GM23338 (cell line): ENCODE data around the gene PDZD8. TPM values are rescaled to one million over a fixed set of nuclear protein-coding genes. Genes with fewer than 3 reads are reported as not detected.

Source experiments
- ATAC-seq: fragments of 200-7000 bp; cut with Tn5 transposase; 3 replicates; pipeline ENCODE4 v1.9.1; 2020
- DNase-seq: peaks from one replicate; pipeline ENCODE4 v3.0.0-alpha.2; 2015; ENCODE audit warnings: low spot score
- H2AFZ ChIP-seq: fragments of 200-600 bp; sonication (generic); 2 replicates; pipeline ENCODE4 v1.8.0; 2016; ENCODE audit warnings: antibody characterized with exemption, mild to moderate bottlenecking, moderate library complexity
- H3F3A ChIP-seq: fragments of 200-600 bp; sonication (generic); replicated peaks from 2 replicates; pipeline ENCODE4 v1.8.0; 2017; ENCODE audit warnings: antibody characterized with exemption, mixed run types, low read depth
- H3K27ac ChIP-seq: fragments of 200-600 bp; sonication (generic); 2 replicates; pipeline ENCODE4 v1.6.1; 2016; ENCODE audit warnings: low read depth
- H3K27me3 ChIP-seq: fragments of 200-600 bp; sonication (generic); 2 replicates; pipeline ENCODE4 v1.8.0; 2016; ENCODE audit warnings: mild to moderate bottlenecking, mixed run types, moderate library complexity; ENCODE audit not compliant: insufficient read depth
- H3K36me3 ChIP-seq: fragments of 200-600 bp; sonication (generic); 2 replicates; pipeline ENCODE4 v1.8.0; 2016; ENCODE audit warnings: mild to moderate bottlenecking; ENCODE audit not compliant: insufficient read depth
- H3K4me1 ChIP-seq: fragments of 200-600 bp; sonication (generic); 2 replicates; pipeline ENCODE4 v1.8.0; 2016; ENCODE audit warnings: mild to moderate bottlenecking, moderate library complexity; ENCODE audit not compliant: insufficient read depth
- H3K4me2 ChIP-seq: fragments of 200-600 bp; sonication (generic); 2 replicates; pipeline ENCODE4 v1.7.1; 2017; ENCODE audit warnings: mixed run types
- H3K4me3 ChIP-seq: fragments of 200-600 bp; sonication (generic); 2 replicates; pipeline ENCODE4 v1.6.1; 2016; ENCODE audit warnings: mixed run types
- H3K79me2 ChIP-seq: fragments of 200-600 bp; sonication (generic); replicated peaks from 2 replicates; pipeline ENCODE4 v1.8.0; 2017; ENCODE audit warnings: mild to moderate bottlenecking; ENCODE audit not compliant: insufficient read depth
- H3K9me2 ChIP-seq: fragments of 200-600 bp; sonication (generic); 2 replicates; pipeline ENCODE4 v1.8.0; 2017; ENCODE audit not compliant: insufficient read depth
- H4K20me1 ChIP-seq: fragments of 200-600 bp; sonication (generic); replicated peaks from 2 replicates; pipeline ENCODE4 v1.8.0; 2017; ENCODE audit warnings: mild to moderate bottlenecking; ENCODE audit not compliant: insufficient read depth
- H3K27ac Mint-ChIP-seq: 2 replicates; pipeline ENCODE4 v1.8.0; 2020; ENCODE audit warnings: inconsistent platforms, mild to moderate bottlenecking, moderate library complexity, mixed read lengths
- H3K27me3 Mint-ChIP-seq: 3 replicates; pipeline ENCODE4 v1.8.0; 2022; ENCODE audit warnings: low read depth, mild to moderate bottlenecking, moderate library complexity, mixed read lengths, inconsistent platforms; ENCODE audit not compliant: insufficient read depth, poor library complexity
- H3K36me3 Mint-ChIP-seq: 3 replicates; pipeline ENCODE4 v1.8.0; 2021; ENCODE audit warnings: low read depth, mild to moderate bottlenecking, inconsistent platforms, moderate library complexity, mixed read lengths
- H3K4me1 Mint-ChIP-seq: 3 replicates; pipeline ENCODE4 v1.8.0; 2020; ENCODE audit warnings: mild to moderate bottlenecking, inconsistent platforms, mixed read lengths
- H3K4me3 Mint-ChIP-seq: 3 replicates; pipeline ENCODE4 v1.8.0; 2021; ENCODE audit warnings: moderate library complexity, mild to moderate bottlenecking, inconsistent platforms, mixed read lengths
- H3K9me3 Mint-ChIP-seq: 3 replicates; pipeline ENCODE4 v1.8.0; 2020; ENCODE audit warnings: moderate library complexity, mild to moderate bottlenecking, inconsistent platforms, mixed read lengths
- CTCF ChIP-seq, 2 experiments: fragments of 200-600 bp in 1 of 2; sonication (generic) in 1 of 2; conservative IDR thresholded peaks; 2 replicates each; pipeline versions ENCODE4 v1.5.1 to v1.6.1; 2016 to 2017; ENCODE audit warnings: antibody characterized with exemption in 2 of 2, low read depth in 2 of 2, mild to moderate bottlenecking in 2 of 2, moderate library complexity in 1 of 2
- EZH2 ChIP-seq: fragments of 200-600 bp; sonication (generic); IDR thresholded peaks from one replicate; pipeline ENCODE4 v1.8.0; 2017; ENCODE audit warnings: antibody characterized with exemption, mild to moderate bottlenecking, low read depth; ENCODE audit not compliant: unreplicated experiment
- EZH2phosphoT487 ChIP-seq: fragments of 200-600 bp; sonication (generic); IDR thresholded peaks from one replicate; pipeline ENCODE4 v1.8.1; 2018; ENCODE audit warnings: antibody characterized with exemption; ENCODE audit not compliant: unreplicated experiment
- JUNB ChIP-seq: IDR thresholded peaks from one replicate; pipeline ENCODE4 v1.6.1; 2016; ENCODE audit warnings: antibody characterized with exemption; ENCODE audit not compliant: unreplicated experiment
- NANOG ChIP-seq: IDR thresholded peaks from 2 replicates; pipeline ENCODE4 v1.6.1; 2016; ENCODE audit warnings: antibody characterized with exemption, borderline replicate concordance
- REST ChIP-seq: IDR thresholded peaks from one replicate; pipeline ENCODE4 v1.6.1; 2018; ENCODE audit warnings: antibody characterized with exemption; ENCODE audit not compliant: unreplicated experiment
- ZNF331 ChIP-seq: fragments of 250-450 bp; sonication (Bioruptor Pico); IDR thresholded peaks from 2 replicates; pipeline ENCODE4 v1.5.0; 2020; ENCODE audit warnings: low read depth, mild to moderate bottlenecking, moderate library complexity
- polyA plus RNA-seq: library from polyadenylated mRNA; unstranded; fragments of >200 nt; fragmentation: Nextera tagmentation; extraction: Ambion mirVana; gene quantifications from 2 replicates; pipeline ENCODE4 v1.2.1, GENCODE V29; 2016
- total RNA-seq: library from RNA; depleted of rRNA; stranded (reverse); fragments of >200 nt; shearing (Covaris generic); gene quantifications from 2 replicates; pipeline ENCODE4 v1.2.3, GENCODE V29; 2014
- TF ChIP-seq, protein P1 (sequence below): fragments of 250-450 bp; sonication (Bioruptor Pico); IDR thresholded peaks from 2 replicates; pipeline ENCODE4 v1.5.0; 2020; ENCODE audit warnings: mild to moderate bottlenecking, moderate library complexity

The PDZD8 gene
- total and polyA plus RNA-seq, 2 experiments from 2014 or later = 11.4 to 28.6 TPM

DNA sequence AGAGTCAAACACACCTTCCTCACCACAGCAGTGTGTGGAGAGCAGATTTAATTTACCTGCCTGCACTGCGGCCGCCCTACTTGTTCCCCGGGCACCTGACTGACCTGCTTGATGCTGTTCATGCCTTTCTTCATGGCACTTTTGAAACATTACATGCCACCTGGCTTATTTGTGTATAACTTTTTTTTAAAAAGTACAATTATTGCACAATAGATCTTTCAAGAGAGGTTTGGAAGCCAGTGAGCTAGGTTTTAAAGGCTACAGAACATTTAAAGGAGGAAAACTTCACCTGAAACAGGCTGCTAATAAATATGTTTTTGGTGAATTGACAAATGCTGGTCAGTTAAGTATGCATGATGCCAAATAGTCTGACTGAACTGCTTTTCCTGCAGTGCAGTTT lies 101.3 kb downstream of the PDZD8 start:
- H3K4me1 ChIP-seq = no peaks in the 10 kb centered on the region
- H3K27me3 Mint-ChIP-seq = peaks cover 5% of the 10 kb centered on the region
- H3K4me3 Mint-ChIP-seq = no peak overlapping the region
- H2AFZ ChIP-seq = no peak overlapping the region
- H4K20me1 ChIP-seq = no peaks in the 10 kb centered on the region
- H3K4me2 ChIP-seq = no peak overlapping the region
- DNase-seq = no peak
- H3F3A ChIP-seq = no peaks in the 10 kb centered on the region
- no peaks in the 10 kb centered on the region for H3K36me3 ChIP-seq
- ATAC-seq = no peak; the same call in 2 of the 3 replicates
- no peak overlapping the region for H3K27ac ChIP-seq
- peaks cover 1% of the 10 kb centered on the region; the same call in 1 of the 3 replicates for H3K36me3 Mint-ChIP-seq
- H3K27ac Mint-ChIP-seq = no peak overlapping the region
- H3K79me2 ChIP-seq = no peaks in the 10 kb centered on the region
- H3K9me3 Mint-ChIP-seq = no peaks in the 10 kb centered on the region
- no peaks in the 10 kb centered on the region for H3K27me3 ChIP-seq
- peaks cover 2% of the 10 kb centered on the region; the same call in 1 of the 3 replicates for H3K4me1 Mint-ChIP-seq
- TF ChIP-seq, protein P1, sequence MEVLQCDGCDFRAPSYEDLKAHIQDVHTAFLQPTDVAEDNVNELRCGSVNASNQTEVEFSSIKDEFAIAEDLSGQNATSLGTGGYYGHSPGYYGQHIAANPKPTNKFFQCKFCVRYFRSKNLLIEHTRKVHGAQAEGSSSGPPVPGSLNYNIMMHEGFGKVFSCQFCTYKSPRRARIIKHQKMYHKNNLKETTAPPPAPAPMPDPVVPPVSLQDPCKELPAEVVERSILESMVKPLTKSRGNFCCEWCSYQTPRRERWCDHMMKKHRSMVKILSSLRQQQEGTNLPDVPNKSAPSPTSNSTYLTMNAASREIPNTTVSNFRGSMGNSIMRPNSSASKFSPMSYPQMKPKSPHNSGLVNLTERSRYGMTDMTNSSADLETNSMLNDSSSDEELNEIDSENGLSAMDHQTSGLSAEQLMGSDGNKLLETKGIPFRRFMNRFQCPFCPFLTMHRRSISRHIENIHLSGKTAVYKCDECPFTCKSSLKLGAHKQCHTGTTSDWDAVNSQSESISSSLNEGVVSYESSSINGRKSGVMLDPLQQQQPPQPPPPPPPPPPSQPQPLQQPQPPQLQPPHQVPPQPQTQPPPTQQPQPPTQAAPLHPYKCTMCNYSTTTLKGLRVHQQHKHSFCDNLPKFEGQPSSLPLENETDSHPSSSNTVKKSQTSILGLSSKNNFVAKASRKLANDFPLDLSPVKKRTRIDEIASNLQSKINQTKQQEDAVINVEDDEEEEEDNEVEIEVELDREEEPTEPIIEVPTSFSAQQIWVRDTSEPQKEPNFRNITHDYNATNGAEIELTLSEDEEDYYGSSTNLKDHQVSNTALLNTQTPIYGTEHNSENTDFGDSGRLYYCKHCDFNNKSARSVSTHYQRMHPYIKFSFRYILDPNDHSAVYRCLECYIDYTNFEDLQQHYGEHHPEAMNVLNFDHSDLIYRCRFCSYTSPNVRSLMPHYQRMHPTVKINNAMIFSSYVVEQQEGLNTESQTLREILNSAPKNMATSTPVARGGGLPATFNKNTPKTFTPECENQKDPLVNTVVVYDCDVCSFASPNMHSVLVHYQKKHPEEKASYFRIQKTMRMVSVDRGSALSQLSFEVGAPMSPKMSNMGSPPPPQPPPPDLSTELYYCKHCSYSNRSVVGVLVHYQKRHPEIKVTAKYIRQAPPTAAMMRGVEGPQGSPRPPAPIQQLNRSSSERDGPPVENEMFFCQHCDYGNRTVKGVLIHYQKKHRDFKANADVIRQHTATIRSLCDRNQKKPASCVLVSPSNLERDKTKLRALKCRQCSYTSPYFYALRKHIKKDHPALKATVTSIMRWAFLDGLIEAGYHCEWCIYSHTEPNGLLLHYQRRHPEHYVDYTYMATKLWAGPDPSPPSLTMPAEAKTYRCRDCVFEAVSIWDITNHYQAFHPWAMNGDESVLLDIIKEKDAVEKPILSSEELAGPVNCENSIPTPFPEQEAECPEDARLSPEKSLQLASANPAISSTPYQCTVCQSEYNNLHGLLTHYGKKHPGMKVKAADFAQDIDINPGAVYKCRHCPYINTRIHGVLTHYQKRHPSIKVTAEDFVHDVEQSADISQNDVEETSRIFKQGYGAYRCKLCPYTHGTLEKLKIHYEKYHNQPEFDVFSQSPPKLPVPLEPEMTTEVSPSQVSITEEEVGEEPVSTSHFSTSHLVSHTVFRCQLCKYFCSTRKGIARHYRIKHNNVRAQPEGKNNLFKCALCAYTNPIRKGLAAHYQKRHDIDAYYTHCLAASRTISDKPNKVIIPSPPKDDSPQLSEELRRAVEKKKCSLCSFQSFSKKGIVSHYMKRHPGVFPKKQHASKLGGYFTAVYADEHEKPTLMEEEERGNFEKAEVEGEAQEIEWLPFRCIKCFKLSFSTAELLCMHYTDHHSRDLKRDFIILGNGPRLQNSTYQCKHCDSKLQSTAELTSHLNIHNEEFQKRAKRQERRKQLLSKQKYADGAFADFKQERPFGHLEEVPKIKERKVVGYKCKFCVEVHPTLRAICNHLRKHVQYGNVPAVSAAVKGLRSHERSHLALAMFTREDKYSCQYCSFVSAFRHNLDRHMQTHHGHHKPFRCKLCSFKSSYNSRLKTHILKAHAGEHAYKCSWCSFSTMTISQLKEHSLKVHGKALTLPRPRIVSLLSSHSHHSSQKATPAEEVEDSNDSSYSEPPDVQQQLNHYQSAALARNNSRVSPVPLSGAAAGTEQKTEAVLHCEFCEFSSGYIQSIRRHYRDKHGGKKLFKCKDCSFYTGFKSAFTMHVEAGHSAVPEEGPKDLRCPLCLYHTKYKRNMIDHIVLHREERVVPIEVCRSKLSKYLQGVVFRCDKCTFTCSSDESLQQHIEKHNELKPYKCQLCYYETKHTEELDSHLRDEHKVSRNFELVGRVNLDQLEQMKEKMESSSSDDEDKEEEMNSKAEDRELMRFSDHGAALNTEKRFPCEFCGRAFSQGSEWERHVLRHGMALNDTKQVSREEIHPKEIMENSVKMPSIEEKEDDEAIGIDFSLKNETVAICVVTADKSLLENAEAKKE (CRISPR knock-in tag) = no peak
- TF ChIP-seq JUNB (no peak), REST (no peak), NANOG (no peak), EZH2 (no peak), ZNF331 (no peak), EZH2phosphoT487 (no peak), CTCF (conservative IDR thresholded peaks at IDR 0.05; ENCODE audit: low read depth in 2 of 2) (no peak)
- no peaks in the 10 kb centered on the region for H3K9me2 ChIP-seq
- H3K4me3 ChIP-seq = no peak overlapping the region
